Measurements from ENCODE around the gene LCK.
"Not testable (repeated sequence)": the region's sequence is repeated elsewhere in the genome, so short reads cannot be mapped to it uniquely, and the experiment has no call there.

Gene LCK

GRCh38 chr1:32289256-32289655, 38.2 kb downstream of the LCK start:
- no peaks in the 10 kb centered on the region for H3K4me1 ChIP-seq
- H3K4me3 ChIP-seq (ENCODE audit: low read depth, low read length) = no peak overlapping the region
- TF ChIP-seq, protein P1, sequence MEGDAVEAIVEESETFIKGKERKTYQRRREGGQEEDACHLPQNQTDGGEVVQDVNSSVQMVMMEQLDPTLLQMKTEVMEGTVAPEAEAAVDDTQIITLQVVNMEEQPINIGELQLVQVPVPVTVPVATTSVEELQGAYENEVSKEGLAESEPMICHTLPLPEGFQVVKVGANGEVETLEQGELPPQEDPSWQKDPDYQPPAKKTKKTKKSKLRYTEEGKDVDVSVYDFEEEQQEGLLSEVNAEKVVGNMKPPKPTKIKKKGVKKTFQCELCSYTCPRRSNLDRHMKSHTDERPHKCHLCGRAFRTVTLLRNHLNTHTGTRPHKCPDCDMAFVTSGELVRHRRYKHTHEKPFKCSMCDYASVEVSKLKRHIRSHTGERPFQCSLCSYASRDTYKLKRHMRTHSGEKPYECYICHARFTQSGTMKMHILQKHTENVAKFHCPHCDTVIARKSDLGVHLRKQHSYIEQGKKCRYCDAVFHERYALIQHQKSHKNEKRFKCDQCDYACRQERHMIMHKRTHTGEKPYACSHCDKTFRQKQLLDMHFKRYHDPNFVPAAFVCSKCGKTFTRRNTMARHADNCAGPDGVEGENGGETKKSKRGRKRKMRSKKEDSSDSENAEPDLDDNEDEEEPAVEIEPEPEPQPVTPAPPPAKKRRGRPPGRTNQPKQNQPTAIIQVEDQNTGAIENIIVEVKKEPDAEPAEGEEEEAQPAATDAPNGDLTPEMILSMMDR (IDR thresholded peaks at IDR 0.05; ENCODE audit: low read depth, low read length) = no peak
- no peaks in the 10 kb centered on the region for H3K27me3 ChIP-seq
- no peaks in the 10 kb centered on the region for H3K9me3 ChIP-seq
- H3K36me3 ChIP-seq = no peaks in the 10 kb centered on the region
- DNase-seq = no peak

DNA sequence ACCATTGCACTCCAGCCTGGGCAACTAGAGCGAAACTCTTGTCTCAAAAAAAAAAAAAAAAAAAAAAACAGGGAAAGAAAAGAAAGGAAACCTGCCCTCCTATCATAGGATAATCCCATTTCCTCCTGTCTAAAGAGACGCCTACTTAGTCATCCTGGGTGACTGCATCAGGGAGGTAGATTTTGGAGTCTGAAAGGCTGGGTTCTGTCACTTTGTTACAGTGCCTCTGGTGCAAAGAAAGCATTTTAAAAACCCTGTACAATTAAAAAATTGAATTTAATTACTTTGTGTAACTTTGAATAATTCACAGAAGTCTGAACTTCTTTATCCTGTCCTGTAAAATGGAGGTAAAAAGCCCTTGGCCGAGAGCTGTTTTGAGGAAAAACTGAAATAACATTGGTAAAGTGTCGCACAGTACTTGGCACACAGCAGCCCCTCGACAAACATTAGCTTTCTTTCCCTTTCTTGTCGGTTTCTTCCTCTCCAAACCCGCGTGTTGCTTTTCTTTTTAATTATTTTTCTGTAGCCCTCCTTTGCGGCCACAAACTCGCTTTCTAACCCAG, 40.2 kb downstream of the LCK start:
- Histone ChIP-seq H3K27me3 (no peaks in the 10 kb centered on the region), H3K9me3 (no peaks in the 10 kb centered on the region), H3K4me1 (no peaks in the 10 kb centered on the region), H3K4me3 (ENCODE audit: low read depth, low read length) (peak overlapping the region; percentile 81), H3K36me3 (no peaks in the 10 kb centered on the region)
- TF ChIP-seq, protein P1 (IDR thresholded peaks at IDR 0.05; ENCODE audit: low read depth, low read length) = no peak
- DNase-seq = no peak

DNA sequence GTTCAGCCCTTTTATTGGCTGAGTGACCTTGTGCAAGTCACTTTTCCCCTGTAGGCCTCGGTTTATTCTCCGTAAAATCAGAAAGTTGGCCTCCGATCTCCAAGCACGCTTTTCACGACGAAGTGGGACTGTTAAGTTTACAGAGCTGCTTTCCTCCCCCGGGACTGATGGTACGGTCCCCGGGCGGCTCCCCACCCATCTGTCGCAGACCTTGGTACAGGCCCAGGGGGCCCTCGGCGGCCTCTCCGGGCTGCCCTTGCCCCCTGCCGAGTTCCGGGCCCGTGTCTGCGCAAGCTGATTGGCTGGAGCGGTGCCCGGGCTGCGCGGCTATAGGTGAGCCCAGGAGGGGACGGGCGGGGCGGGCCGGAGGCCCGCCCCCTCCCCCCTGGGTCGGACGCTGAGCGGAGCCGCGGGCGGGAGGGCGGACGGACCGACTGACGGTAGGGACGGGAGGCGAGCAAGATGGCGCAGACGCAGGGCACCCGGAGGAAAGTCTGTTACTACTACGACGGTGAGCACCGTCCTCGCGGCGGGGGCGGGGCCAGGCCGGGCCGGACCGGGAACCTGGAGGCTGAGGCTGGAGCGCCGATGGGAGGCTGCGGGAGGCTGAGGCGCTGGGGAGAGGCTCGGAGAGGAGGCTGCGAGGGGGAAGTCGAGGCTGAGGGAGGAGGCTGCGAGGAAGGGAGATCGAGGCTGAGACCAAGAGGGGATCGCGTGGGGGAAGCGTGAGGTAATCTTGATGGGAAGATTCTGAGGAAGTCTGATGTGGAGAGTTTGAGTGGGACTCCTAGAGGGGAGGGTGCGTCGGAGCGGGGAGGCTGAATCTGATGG, 40.9 kb downstream of the LCK start, which contains the start of gene HDAC1:
TSS of gene HDAC1 (plus strand) at position 376 of the 831 bp plus-strand sequence. CDS start at position 463, 87 bp downstream.
- no peaks in the 10 kb centered on the region for H3K27me3 ChIP-seq
- H3K4me1 ChIP-seq = no peaks in the 10 kb centered on the region
- H3K9me3 ChIP-seq = no peaks in the 10 kb centered on the region
- H3K4me3 ChIP-seq (ENCODE audit: low read depth, low read length) = peak within 1 kb of the TSS; percentile 81
- no peaks in the 10 kb centered on the region for H3K36me3 ChIP-seq
- DNase-seq = peak; percentile 95
- TF ChIP-seq, protein P1 (IDR thresholded peaks at IDR 0.05; ENCODE audit: low read depth, low read length) = no peak

GRCh38 chr1:32298211-32298610, 47.1 kb downstream of the LCK start:
- not testable (repeated sequence) for H3K4me1 ChIP-seq; H3K36me3 ChIP-seq; H3K27me3 ChIP-seq; DNase-seq; H3K4me3 ChIP-seq (ENCODE audit: low read depth, low read length); H3K9me3 ChIP-seq

DNA sequence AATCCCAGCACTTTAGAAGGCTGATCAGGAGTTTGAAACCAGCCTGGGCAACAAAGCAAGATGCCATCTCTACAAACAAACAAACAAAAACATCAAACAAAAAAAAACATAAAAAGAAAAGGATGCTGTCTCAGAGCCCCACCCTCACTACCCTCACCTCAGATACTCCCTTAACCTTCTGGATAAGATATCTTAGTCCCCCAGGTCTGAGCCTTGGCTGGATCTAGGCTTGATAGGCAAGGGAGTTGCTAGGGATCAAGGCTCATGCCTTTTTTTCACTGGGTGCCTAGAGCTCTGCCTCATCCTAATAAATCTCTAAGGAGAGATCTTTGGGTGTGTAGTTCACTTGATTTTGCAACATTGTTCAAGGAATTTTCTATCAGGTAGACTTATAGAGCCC, 48.3 kb downstream of the LCK start:
- H3K4me1 ChIP-seq = no peaks in the 10 kb centered on the region
- H3K9me3 ChIP-seq = no peaks in the 10 kb centered on the region
- TF ChIP-seq, protein P1 (IDR thresholded peaks at IDR 0.05; ENCODE audit: low read depth, low read length) = no peak
- no peak overlapping the region for H3K4me3 ChIP-seq (ENCODE audit: low read depth, low read length)
- DNase-seq = no peak
- H3K27me3 ChIP-seq = no peaks in the 10 kb centered on the region
- H3K36me3 ChIP-seq = no peaks in the 10 kb centered on the region; the same call in none of the 2 replicates

DNA sequence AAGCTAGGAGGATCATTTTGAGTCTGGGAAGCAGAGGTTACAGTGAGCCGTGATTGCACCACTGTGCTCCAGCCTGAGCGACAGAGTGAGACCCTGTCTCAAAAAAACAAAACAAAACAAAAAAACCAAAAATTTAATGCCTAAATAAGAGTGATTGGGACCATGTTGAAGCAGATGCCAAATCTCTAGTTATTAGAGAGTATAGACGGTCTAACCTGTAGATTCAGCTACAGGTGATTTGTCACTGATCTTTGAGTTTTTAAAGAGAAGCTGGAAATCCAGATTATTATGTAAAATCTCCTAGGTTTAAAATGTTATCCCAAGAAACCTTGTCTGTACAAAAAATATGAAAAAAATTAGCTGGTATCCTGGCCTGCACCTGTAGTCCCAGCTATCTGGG, 52.3 kb downstream of the LCK start:
- Histone ChIP-seq H3K36me3 (peaks cover 4% of the 10 kb centered on the region), H3K4me3 (ENCODE audit: low read depth, low read length) (no peak overlapping the region), H3K9me3 (no peaks in the 10 kb centered on the region), H3K27me3 (no peaks in the 10 kb centered on the region), H3K4me1 (no peaks in the 10 kb centered on the region)
- DNase-seq = no peak
- TF ChIP-seq, protein P1 (IDR thresholded peaks at IDR 0.05; ENCODE audit: low read depth, low read length) = no peak

Measured in BE2C (cell line).